Calu3 (cell line): ENCODE results near the gene CLK3. TPM values are rescaled to one million over a fixed set of nuclear protein-coding genes. Genes with fewer than 3 reads are reported as not detected.
"Not testable (repeated sequence)": the region's sequence is repeated elsewhere in the genome, so short reads cannot be mapped to it uniquely, and the experiment has no call there.

Source experiments
- BruUV-seq: library from RNA; stranded (reverse); fragments of 400-500 nt; replicated peaks from 2 replicates; lab custom pipeline; 2021; lab: Mats Ljungman, UMichigan
- CTCF ChIA-PET: fragments of 300-600 bp; sonication (Branson Sonifier 250); formaldehyde crosslinking; loops from one replicate; lab custom pipeline; 2022; ENCODE audit warnings: antibody characterized with exemption; lab: Charles Lee
- DNase-seq: peaks from one replicate; pipeline ENCODE4 v3.0.0; 2022
- H3K27ac Mint-ChIP-seq: one replicate; pipeline ENCODE4 v1.8.0; 2022; ENCODE audit warnings: mixed read lengths; ENCODE audit not compliant: unreplicated experiment
- H3K27me3 Mint-ChIP-seq: one replicate; pipeline ENCODE4 v1.8.0; 2022; ENCODE audit warnings: mixed read lengths; ENCODE audit not compliant: unreplicated experiment
- H3K36me3 Mint-ChIP-seq: one replicate; pipeline ENCODE4 v1.8.0; 2022; ENCODE audit warnings: mild to moderate bottlenecking, moderate library complexity, mixed read lengths; ENCODE audit not compliant: insufficient read depth, unreplicated experiment
- H3K4me1 Mint-ChIP-seq: one replicate; pipeline ENCODE4 v1.8.0; 2022; ENCODE audit warnings: mild to moderate bottlenecking, low read depth, mixed read lengths; ENCODE audit not compliant: unreplicated experiment
- H3K4me3 Mint-ChIP-seq: one replicate; pipeline ENCODE4 v1.8.0; 2022; ENCODE audit warnings: mild to moderate bottlenecking, low read depth, moderate library complexity, mixed read lengths; ENCODE audit not compliant: unreplicated experiment
- H3K9me3 Mint-ChIP-seq: one replicate; pipeline ENCODE4 v1.8.0; 2022; ENCODE audit warnings: low read depth, mixed read lengths; ENCODE audit not compliant: unreplicated experiment
- CTCF ChIP-seq: fragments of 200-600 bp; IDR thresholded peaks from one replicate; pipeline ENCODE4 v1.8.0; 2022; ENCODE audit warnings: antibody characterized with exemption; ENCODE audit not compliant: unreplicated experiment
- intact Hi-C: fragments of 100-400 bp; cut with micrococcal nuclease; formaldehyde crosslinking; loops from one replicate; pipeline ENCODE4 v1.10.0; 2022; ENCODE audit not compliant: unreplicated experiment
- total RNA-seq: library from RNA; stranded (reverse); gene quantifications from 2 replicates; pipeline ENCODE4 v1.2.3, GENCODE V29; 2022

The CLK3 gene
- total RNA-seq, 1 experiment from 2014 or later: 93.5 TPM

GRCh38 chr15:74595271-74595670 lies 20.4 kb upstream of the CLK3 start:
- no peak overlapping the region for H3K27ac Mint-ChIP-seq
- no peaks in the 10 kb centered on the region for H3K4me1 Mint-ChIP-seq
- DNase-seq: no peak
- no peak for TF ChIP-seq CTCF
- no TSS peak for BruUV-seq
- H3K27me3 Mint-ChIP-seq: no peaks in the 10 kb centered on the region
- no peaks in the 10 kb centered on the region for H3K9me3 Mint-ChIP-seq
- H3K36me3 Mint-ChIP-seq: peaks cover 7% of the 10 kb centered on the region
- no peak overlapping the region for H3K4me3 Mint-ChIP-seq
- intact Hi-C loops: no loop called here
- CTCF ChIA-PET: no interaction called here

GRCh38 chr15:74596736-74597135 lies 18.9 kb upstream of the CLK3 start:
- H3K4me1 Mint-ChIP-seq, intact Hi-C loops, DNase-seq, H3K36me3 Mint-ChIP-seq, H3K9me3 Mint-ChIP-seq, H3K27ac Mint-ChIP-seq, BruUV-seq, H3K27me3 Mint-ChIP-seq, H3K4me3 Mint-ChIP-seq, CTCF ChIA-PET: not testable (repeated sequence)

DNA sequence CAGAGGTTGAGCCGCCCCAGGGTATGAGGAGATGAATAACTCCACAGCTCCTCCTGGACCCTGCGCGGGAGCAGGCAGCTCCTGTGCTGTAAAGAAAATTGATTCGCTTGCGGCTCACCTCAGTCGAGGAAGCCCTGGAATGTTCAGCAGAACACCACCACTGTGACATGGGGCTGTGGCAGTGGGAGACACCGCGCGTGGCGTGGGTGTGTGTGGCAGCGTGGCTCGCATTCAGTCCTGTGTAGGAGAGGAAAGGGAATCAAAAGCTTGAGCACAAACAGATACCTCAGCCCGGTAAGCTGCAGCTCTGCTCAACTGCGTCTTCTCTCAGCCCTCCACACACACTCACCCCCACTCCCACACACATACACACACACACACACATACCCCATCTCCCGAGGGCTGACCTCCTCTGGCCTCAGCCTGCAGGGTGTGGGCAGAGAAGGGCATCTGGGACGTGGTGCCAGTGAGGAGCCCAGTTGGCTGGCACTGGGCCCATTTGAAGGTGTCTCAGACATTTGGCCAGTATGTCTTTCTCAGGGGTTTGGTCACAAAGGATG lies 18.4 kb upstream of the CLK3 start:
- BruUV-seq, intact Hi-C loops, H3K27me3 Mint-ChIP-seq, DNase-seq, H3K36me3 Mint-ChIP-seq, H3K4me3 Mint-ChIP-seq, H3K27ac Mint-ChIP-seq, H3K4me1 Mint-ChIP-seq, H3K9me3 Mint-ChIP-seq: not testable (repeated sequence)
- CTCF ChIA-PET: interaction anchor here (1.6 kb wide), 1 partner anchor 51 kb away, joined by 6 read pairs; no protein-coding TSS in a partner anchor

- Mint-ChIP-seq H3K27me3 (no peaks in the 10 kb centered on the region), H3K27ac (no peak overlapping the region), H3K9me3 (no peaks in the 10 kb centered on the region), H3K4me1 (no peaks in the 10 kb centered on the region), H3K4me3 (peak overlapping the region; percentile 42), H3K36me3 (no peaks in the 10 kb centered on the region)
- peak; percentile 62 for DNase-seq
- intact Hi-C loops: no loop called here
- CTCF ChIA-PET: interaction anchor here (1.1 to 1.6 kb wide), 2 partner anchors 19 to 52 kb away, joined by 3 to 6 read pairs; no protein-coding TSS in a partner anchor
- TF ChIP-seq CTCF: no peak
- BruUV-seq: no TSS peak
Measured at GRCh38 chr15:74598126-74598842, 17.4 kb upstream of the CLK3 start.

DNA sequence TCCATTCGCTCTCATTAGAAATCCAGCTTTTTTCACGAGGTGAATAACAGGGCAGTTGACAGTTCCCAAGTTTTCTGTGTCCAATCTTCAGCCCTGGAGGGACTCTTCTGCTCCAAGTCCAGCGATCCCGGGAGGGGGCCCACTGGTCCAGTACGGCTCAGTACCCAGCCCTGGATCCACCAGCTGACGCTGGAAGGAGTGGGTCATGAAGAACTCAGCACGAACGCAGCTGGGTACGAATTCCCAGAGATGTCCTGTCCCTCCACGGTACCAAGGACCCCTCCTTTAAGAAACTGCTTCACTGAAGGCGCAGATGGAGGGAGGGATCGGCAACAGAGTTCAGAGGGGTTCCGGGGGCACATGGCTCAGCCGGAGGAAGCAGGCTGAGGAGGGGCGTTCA lies 16.5 kb upstream of the CLK3 start:
- H3K4me3 Mint-ChIP-seq: no peak overlapping the region
- TF ChIP-seq CTCF: no peak
- no TSS peak for BruUV-seq
- no peak for DNase-seq
- intact Hi-C loops: no loop called here
- no peak overlapping the region for H3K27ac Mint-ChIP-seq
- H3K4me1 Mint-ChIP-seq: no peaks in the 10 kb centered on the region
- CTCF ChIA-PET: interaction anchor here (1.6 kb wide), 1 partner anchor 53 kb away, joined by 6 read pairs; no protein-coding TSS in a partner anchor
- no peaks in the 10 kb centered on the region for H3K27me3 Mint-ChIP-seq
- no peaks in the 10 kb centered on the region for H3K9me3 Mint-ChIP-seq
- no peaks in the 10 kb centered on the region for H3K36me3 Mint-ChIP-seq
